Measurements from ENCODE around the gene TTLL5.

DNA sequence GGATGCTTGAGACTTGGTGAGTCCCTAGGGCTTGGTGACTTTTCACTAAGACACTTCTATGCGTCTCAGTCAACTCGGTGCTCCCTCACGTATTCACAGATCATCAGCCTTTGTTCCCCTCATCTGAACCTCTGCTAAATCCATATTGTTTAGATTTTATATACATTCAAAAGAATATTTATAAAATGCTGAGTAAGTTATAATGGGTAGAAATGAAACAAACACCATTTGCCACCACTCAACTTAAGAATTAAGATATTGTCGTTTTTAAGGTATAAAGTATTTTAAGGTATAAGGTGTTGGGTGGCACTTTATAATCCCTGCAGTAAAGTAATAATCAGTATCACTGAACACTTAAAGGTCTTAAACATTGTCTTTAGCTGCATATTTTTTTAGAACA, 103.0 kb downstream of the TTLL5 start:
- TF ChIP-seq GATA2 (IDR thresholded peaks at IDR 0.05; ENCODE audit: low read depth, low read length) (no peak), GATA3 (IDR thresholded peaks at IDR 0.05; ENCODE audit: low read depth, low read length) (no peak)
